PC-3 (cell line): ENCODE measurements around the gene ANKRD35.

ENCODE experiments used
- EZH2 ChIP-seq: fragments of 300-600 bp; sonication (generic); IDR thresholded peaks from one replicate; pipeline ENCODE4 v1.6.1; 2017; ENCODE audit warnings: antibody characterized with exemption, mild to moderate bottlenecking, low read length; ENCODE audit not compliant: unreplicated experiment
- TF ChIP-seq, protein P1 (sequence below): fragments of 300-600 bp; sonication (generic); conservative IDR thresholded peaks from 2 replicates; pipeline ENCODE4 v1.5.1; 2017; ENCODE audit warnings: antibody characterized with exemption, low read depth, mild to moderate bottlenecking, low read length

DNA sequence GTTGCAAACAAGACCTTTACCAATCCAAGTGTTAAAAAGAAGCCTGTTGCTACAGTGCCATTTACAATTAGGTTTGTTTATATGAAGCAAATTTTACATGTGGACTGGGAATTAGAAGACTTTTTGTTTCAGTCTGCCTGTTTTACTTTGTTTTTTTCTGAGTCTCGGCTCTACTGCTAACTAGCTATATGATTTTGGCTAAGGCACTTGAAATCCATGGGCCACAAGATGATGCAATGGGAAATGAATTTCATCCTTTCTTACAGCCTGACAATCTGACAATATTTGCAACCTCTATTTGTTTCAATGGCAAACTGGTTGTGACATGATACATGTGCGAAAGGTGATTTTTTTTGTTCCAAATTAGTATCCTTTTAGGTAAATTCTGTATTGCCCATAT is 36.6 kb upstream of the ANKRD35 start:
- TF ChIP-seq, protein P1, sequence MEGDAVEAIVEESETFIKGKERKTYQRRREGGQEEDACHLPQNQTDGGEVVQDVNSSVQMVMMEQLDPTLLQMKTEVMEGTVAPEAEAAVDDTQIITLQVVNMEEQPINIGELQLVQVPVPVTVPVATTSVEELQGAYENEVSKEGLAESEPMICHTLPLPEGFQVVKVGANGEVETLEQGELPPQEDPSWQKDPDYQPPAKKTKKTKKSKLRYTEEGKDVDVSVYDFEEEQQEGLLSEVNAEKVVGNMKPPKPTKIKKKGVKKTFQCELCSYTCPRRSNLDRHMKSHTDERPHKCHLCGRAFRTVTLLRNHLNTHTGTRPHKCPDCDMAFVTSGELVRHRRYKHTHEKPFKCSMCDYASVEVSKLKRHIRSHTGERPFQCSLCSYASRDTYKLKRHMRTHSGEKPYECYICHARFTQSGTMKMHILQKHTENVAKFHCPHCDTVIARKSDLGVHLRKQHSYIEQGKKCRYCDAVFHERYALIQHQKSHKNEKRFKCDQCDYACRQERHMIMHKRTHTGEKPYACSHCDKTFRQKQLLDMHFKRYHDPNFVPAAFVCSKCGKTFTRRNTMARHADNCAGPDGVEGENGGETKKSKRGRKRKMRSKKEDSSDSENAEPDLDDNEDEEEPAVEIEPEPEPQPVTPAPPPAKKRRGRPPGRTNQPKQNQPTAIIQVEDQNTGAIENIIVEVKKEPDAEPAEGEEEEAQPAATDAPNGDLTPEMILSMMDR, result no peak
- TF ChIP-seq EZH2, result no peak
